GM18519 (cell line): ENCODE measurements around the gene PC.
"Not testable (repeated sequence)": the region's sequence is repeated elsewhere in the genome, so short reads cannot be mapped to it uniquely, and the experiment has no call there.

ENCODE experiments used
- ATAC-seq: cut with Tn5 transposase; IDR thresholded peaks from one replicate; pipeline ENCODE4 v1.9.1; 2021; ENCODE audit warnings: mild to moderate bottlenecking, moderate library complexity; ENCODE audit not compliant: unreplicated experiment, low FRiP score

PC gene

DNA sequence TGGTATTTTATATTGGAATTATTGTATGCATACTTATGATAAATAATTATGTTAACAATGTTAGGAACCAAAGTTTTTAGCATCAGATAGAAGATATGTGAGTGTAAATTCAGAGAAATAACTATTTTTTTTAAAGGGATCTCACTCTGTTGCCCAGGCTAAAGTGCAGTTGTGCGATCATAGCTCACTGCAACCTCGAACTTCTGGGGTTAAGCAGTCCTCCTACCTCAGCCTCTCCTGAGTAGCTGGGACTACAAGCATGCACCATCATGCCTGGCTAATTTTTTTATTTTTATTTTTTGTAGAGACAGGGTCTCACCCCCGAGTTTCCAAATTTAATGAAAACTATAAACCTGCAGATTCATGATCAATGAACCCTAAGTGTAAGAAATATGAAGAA, 148.6 kb downstream of the PC start:
- ATAC-seq: no peak

DNA sequence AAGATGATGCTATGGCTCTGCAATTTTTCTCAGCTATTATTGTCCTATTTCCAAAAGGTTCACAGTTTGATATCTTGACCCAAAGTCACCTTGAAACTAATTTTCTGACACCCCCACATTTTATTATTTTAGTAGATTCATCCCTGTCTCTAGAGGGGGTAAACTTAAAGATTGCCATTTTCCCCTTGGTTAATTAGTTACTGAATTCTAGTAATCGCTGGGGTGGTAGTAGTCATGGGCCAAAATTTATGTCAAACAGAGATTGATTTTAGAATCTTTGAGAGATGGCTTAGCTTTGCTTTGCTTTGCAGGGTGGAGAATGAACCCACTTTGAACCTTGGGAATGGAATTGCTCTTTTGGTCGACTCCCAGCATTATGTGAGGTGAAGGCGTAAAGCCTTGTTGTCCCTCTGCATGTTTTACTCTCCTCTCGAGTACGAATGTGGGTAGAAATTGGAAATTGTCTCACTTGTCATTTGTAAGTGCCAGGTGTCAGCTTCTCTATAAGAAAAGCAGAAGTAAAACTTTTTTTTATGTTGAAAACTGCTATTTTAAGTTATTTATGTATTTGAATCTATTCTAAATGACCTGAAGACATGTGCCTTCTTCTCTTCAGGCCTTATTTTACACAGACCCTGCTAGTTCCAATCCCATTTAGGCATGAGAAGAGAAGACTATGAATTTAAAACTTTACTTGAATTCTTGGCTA, 157.3 kb downstream of the PC start:
- ATAC-seq: no peak

DNA sequence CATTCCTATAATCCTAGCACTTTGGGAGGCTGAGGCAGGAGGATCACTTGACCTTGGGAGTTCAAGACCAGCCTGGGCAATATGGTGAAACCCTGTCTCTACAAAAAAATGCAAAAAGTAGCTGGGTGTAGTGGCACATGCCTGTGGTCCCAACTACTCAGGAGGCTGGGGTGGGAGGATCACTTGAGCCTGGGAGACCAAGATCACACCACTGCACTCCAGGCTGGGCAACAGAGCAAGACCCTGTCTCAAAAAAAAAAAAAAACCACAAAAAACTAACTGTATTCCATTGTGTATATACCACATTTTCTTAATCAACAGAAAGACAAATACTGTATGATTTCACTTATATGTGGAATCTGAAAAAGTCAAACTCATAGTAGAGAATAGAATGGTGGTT, 158.4 kb downstream of the PC start:
- not testable (repeated sequence) for ATAC-seq
